ENCODE data around the gene TNFSF9.
"Not testable (repeated sequence)": the region's sequence is repeated elsewhere in the genome, so short reads cannot be mapped to it uniquely, and the experiment has no call there.

Gene TNFSF9

DNA sequence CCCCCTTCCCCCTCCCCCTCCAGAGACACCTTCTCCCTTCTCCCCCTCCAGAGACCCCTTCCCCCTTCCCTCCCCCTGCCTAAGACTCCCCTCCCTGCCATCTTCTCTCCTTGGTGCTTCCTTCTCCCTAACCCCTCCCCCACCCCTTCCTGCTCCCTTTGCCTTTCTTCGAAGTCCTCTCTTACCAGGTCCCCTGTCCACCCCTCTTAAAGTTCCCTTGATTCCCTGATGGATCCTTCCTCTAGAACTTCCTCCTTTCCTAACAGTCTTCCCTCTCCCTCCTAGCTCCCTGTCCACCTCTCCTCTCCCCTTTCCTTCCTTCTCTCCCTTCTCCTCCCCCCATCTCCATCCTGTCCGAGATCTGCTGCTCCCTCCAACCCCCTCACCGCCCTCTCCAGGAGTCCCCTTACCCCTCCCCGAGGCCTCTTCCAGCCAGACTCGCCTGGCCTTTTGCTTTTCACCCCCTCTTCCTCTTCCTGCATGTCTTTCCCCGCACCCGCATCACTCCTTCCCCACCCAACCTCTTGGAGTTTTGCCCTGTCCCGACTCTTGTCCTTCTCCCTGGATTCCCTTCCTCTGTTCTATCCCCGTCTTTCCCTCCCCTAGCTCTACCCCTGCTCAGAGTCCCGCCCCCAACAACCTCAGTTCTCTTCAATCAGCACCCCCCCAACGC, 3.1 kb downstream of the TNFSF9 start:
- no peak for DNase-seq

DNA sequence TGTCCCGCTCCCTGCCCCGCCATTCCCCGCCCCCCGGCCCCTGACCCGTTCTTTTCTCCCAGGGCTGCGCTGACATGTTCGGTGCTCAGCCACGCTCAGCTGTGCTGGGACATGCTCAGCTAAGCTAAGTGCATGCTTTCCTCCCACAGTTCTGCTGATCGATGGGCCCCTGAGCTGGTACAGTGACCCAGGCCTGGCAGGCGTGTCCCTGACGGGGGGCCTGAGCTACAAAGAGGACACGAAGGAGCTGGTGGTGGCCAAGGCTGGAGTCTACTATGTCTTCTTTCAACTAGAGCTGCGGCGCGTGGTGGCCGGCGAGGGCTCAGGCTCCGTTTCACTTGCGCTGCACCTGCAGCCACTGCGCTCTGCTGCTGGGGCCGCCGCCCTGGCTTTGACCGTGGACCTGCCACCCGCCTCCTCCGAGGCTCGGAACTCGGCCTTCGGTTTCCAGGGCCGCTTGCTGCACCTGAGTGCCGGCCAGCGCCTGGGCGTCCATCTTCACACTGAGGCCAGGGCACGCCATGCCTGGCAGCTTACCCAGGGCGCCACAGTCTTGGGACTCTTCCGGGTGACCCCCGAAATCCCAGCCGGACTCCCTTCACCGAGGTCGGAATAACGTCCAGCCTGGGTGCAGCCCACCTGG, 3.7 kb downstream of the TNFSF9 start:
- no peak for DNase-seq

DNA sequence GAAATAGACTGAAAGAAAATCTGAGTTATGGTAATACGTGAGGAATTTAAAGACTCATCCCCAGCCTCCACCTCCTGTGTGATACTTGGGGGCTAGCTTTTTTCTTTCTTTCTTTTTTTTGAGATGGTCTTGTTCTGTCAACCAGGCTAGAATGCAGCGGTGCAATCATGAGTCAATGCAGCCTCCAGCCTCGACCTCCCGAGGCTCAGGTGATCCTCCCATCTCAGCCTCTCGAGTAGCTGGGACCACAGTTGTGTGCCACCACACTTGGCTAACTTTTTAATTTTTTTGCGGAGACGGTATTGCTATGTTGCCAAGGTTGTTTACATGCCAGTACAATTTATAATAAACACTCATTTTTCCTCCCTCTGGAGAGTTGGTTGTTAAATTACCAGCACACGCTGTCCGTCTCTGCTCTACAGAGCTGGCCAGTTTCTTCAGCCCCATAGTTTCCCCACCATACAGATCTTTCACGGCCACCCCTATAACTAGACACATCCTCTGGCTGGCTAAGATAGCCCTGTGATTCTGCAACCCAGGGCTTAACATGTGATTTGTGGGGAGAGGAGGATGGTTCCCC, 4.8 kb downstream of the TNFSF9 start:
- DNase-seq = no peak

DNA sequence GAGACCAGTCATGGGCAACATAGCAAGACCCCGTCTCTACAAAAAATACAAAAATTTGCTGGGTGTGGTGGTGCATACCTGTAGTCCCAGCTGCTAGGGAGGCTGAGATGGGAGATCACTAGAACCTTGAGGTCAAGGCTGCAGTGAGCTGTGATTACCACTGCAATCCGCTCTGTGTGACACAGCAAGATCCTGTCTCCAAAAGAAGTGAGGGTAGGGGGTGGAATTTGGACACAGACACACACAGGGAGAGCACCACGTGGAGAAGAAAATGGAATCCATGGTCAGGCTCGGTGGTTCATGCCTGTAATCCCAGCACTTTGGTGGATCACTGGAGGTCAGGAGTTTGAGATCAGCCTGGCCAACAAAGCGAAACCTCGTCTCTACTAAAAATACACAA, 8.7 kb downstream of the TNFSF9 start:
- DNase-seq = no peak

DNA sequence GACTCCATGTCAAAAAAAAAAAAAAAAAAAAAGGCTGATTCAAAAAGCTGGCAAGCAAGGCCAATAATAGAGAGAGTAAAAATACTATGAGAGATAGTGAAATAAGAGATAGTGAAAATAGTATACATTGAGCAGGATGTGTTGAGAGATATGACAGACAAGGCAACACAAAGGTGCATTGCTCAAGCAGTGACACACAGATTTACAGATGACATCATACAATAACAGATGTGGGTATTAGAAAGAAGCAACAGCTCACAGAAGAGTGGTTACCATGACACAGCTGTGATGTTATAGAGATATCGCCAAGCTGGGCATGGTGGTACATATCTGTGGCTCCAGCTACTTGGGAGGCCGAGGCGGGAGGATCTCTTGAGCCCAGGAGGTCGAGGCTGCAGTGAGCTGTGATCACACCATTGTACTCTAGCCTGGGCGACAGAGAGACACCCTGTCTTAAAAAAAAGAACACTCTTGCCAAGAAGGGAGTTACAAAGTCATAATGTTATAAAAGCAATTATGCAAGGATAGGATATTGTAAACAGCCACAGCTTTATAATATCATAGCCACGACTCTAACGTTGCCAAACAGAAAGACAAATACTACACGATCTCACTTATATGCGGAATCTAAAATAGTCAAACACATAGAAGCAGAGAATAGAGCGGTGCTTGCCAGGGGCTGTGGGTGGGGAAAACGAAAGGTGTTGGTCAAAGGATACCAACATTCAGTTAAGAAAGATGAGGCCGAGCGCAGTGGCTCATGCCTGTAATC, 10.3 kb downstream of the TNFSF9 start:
- no peak for DNase-seq

DNA sequence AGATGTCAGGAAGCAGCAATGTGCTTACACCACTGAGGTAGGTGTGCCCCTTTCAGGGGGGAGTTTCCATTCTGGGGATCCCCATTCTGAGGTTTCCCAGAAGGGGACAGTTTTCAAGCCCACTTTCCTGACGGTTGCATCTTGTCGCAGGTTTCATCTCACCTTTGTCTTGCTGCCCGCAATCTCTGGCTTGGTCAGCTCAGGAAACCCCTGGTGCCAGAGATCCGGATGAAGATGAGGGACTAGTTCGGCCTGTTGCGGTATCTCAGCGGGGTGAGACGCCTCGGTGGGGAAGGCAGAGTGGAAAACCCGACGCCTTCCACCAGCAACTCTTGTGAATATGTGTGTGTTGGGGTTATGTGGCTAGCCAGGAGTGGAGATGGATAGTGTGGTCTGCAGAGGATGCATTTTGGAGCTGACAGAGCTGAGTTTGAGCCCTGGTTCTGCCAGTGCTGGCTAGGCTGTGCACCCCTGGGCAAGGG, 13.1 kb downstream of the TNFSF9 start:
- DNase-seq = no peak

DNA sequence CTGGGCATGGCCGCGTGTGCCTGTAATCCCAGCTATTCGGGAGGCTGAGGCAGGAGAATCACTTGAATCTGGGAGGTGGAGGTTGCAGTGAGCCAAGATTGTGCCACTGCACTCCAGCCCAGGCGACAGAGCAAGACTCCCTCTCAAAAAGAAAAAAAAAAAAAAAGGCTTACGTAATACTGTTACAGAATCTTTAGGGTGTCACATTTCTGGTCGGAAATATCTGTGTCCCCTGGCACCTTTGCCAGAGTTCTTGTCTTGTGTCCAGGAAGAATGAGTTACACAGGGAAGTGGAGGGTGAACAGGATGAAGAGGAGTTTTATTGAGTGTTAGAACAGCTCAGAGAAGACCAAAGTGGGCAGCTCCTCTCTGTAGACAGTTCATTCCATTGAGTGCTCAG, 19.9 kb downstream of the TNFSF9 start:
- not testable (repeated sequence) for DNase-seq

DNA sequence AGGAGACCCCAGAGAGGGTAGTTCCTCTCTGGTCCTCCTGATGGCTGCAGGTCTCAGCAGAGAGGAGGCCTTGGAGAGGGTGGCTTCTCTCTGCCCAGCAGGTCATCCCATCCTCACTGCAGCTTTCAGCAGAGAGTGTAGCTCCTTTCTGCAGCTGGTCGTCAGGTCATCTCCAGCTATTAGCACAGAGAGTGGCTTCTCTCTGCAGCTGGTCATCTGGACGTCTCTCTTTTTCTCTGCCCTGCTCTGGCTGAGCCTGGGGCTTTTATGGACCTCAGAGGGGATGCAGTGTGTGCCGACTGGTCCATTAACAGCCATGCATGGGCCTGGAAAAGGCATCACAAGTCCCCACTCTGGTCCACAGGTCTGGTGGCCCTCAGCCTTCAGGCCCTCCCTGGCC, 20.3 kb downstream of the TNFSF9 start:
- DNase-seq = no peak

DNA sequence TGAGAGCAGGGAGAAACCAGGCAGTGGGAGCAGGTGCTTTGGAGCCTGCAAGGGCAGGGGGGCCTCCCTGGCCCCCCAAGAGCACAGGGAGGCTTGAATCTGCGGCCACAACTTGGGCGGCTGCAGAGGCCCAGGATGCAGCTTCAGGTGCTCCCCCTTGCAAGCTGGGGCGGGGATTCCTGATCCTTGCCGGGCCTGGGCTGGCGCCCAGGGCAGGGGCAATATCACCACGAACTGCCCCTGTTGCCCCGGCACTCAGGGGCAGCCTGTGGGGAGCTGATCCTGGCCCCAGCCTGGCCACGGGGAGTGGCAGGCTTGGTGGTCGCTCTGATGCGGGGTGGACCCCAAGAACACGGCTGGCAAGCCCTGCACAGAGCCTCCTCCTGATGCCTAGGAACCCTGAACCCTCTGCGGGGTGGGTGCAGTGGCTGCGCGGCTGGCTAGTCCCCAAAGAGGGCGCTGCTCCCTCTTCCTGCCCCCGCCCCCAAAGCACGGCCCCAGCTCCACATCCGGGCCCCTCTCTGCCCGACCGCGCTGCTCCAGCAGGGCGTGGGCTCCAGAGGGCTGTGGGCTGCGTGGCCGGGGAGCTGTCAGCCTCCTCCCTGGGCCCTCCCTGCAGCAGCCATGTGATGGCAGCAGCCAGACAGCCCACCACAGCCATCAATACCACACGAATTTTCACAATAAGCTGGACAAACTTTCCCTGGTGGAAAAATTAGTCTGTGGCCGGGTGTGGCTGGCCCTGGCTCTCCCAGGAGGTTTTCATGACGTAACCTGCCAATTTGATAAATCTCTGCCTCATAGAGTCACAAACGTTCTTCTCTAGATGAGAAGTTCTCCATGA, 21.0 kb downstream of the TNFSF9 start:
- no peak for DNase-seq

DNA sequence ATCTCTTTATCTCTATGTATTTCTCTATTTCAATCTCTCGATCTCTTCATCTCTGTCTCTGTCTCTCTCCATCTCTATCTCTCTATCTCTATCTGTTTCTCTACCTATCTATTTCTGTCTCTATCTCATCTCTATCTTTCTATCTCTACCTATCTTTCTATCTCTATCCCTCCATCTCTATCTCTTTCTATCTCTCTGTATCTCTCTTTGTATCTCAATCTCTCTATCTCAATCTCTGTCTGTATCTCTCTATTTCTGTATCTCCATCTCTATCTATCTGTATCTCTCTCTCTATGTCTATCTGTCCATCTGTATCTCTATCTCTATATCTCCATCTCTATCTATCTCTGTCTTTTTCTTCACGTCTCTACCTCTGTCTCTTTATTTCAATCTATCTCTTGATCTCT, 25.2 kb downstream of the TNFSF9 start:
- no peak for DNase-seq

DNA sequence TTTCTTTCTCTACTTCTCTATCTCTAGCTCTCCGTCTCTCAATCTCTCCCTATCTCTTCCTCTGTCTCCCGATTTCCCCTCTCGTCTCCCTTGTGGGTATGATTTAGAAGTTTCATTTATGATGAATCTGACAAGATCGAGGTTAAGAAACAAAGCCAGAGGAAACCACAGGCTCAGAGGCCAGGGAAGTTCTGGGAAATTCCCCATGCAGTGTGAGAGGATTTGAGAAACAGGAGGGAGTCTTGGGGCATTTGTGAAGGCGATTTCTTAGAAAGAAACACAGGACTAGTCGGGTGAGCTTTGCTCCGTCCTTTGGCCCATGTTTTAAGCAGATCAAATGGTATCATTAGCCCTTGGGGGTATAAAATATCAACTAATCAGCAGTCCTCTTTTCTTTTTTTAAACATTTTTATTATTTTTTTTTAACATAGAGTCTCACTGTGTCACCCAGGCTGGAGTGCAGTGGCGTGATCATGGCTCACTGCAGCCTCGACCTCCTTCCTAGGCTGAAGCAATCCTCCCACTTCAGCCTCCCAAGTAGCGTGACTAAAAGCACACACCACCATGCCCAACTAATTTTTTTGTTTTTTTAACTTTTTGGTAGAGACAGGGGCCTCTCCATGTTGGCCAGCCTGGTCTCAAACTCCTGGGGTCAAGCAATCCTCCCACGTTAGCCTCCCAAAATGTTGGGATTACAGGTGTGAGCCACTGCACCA, 25.8 kb downstream of the TNFSF9 start:
- no peak for DNase-seq

DNA sequence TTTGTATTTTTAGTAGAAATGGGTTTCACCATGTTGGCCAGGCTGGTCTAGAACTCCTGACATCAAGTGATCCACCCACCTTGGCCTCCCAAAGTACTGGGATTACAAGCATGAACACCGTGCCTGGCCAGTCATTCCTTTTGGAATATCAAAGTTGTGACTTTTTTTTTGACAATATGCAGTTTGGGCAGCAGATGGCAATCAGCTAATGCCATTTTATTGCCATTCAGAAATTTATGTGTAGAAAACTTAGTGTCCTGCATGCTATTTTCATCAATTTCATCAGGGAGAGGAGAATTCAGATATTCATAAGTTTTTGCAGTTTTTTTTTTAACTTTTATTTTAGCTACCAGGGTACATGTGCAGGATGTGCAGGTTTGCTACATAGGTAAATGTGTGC, 31.6 kb downstream of the TNFSF9 start:
- not testable (repeated sequence) for DNase-seq

DNA sequence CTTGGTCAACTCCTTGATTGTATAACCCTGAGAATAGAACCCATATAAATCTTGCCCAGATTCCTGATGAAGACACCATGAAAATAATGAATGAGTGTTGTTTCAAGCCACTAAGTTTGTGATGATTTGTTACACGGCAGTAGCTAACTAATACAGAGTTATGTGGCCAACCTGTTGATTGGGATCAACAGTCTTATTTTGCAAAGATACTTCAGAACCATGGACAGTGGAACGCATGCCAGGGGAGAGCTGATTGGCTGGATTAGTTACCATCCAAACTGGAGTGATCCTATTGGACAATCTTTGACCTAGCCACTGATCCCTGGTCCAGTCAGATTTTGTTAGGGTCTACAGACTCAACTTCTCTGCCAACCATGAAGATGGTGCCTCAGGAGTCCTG, 33.6 kb downstream of the TNFSF9 start:
- no peak for DNase-seq

DNA sequence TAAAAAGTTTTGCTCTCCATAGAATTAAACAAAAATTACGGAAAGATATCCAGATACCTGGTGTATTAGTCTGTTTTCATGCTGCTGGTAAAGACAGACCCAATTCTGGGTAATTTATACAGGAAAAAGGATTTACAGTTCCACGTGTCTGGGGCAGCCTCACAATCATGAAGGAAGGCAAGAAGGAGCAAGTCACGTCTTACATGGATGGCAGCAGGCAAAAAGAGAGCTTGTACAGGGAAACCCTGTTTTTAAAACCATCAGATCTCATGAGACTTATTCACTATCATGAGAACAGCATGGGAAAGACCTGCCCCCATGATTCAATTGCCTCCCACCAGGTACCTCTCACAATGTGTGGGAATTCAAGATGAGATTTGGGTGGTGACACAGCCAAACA, 35.9 kb downstream of the TNFSF9 start:
- DNase-seq = not testable (repeated sequence)

DNA sequence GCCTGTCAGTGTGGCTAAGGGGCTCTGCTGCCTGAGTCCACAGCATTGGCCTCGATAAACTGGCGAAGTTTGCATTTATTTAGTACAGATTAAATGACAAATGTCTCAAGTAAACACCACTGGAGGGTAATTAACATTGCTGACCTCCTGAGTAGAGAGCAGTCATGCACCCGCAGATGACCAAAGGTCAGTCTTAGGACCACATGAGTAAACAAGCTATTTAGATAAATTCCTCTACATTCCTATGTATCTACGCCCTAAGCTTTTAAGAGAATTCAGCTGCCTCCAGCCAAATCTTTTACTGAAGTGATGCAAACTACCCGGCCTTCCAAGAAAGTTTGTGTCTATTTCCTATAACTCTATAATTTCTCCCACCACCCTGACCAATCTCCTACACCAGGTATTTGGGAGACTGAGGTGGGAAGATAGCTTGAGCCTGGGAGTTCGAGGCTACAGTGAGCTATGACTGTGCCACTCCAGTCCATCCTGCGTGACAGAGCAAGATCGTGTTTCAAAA, 37.2 kb downstream of the TNFSF9 start:
- no peak for DNase-seq

DNA sequence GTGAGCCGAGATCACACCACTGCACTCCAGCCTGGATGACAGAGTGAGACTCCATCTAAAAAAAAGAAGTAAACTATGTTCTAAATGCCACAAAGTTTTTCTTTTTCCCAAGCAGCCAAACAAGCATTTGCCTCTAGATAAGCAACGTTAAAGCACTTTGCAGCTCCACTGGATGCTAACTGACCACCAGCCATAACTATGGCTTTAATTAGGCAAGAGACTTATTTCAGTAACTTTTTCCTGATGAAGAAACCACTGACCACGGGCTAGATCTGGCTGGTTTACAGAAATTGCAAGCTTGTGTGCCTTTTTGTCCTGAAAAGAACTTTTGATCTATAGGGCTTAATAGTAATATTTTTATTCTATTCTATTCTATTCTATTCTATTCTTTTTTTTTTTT, 38.0 kb downstream of the TNFSF9 start:
- no peak for DNase-seq

DNA sequence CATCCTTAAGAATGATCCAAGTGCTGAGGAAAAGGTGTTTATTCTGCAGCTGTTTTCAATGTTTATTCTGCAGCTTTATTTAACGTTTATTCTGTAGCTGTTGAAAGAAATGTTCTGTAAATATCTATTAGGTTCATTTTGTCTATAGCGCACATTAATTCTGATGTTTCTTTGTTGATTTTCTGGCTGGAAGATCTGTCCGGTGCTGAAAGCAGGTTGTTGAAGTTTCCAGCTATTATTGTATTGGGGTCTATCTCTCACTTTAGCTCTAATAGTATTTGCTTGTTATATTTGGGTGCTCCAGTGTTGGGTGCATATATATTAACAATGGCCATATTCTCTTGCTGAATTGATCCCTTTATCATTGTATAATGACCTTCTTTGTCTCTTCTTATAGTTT, 39.9 kb downstream of the TNFSF9 start:
- DNase-seq = no peak

DNA sequence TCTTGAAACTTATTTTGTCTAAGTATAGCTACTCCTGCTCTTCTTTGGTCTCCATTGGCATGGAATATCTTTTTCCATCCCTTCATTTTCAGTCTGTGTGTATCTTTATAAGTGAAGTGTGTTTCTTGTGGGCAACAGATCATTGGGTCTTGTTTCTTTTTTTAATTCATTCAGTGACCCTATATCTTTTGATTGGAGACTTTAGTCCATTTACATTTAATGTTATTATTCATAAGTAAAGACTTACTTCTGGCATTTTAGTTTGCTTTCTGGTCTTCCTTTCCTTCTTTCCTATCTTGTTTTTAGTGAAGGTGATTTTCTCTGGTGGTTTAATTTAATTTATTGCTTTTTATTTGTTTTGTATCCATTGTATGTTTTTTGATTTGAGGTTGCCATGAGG, 40.3 kb downstream of the TNFSF9 start:
- DNase-seq = no peak

DNA sequence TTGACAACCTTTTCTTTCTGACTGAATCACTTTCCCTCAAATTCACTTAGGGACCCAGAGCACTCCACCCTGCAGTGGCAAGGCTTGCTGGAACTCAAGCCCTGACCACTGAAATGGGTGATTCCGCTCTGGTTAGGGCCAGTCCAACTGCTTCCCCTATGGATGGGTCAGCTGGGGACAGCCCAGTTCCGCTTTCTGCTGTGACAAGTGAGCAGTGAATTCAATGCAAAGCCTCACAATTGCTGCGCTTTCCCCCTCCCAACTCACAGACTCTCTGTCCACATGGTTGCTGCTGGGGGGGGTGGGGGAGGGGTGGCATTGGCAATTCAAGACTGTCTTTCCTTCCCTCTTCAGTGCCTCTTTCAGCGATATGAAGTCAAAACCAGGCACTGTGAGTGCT, 41.4 kb downstream of the TNFSF9 start:
- no peak for DNase-seq

DNA sequence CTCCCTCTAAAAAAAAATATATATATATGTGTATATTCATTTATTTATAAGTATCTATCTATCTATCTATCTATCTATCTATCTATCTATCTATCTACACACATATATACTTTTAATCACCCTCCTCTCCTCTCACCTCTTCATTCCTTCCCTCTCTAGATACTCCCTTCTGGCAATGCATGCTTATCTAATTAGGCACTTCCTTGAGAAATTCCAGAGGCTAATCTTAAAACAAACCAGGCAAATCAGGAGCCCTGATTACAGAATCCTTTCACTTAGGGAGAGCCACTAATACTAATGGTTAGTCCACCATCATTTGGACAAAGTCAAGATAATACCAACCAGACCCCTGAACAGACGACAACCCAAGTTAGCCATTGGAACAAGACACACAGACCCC, 42.5 kb downstream of the TNFSF9 start:
- no peak for DNase-seq

DNA sequence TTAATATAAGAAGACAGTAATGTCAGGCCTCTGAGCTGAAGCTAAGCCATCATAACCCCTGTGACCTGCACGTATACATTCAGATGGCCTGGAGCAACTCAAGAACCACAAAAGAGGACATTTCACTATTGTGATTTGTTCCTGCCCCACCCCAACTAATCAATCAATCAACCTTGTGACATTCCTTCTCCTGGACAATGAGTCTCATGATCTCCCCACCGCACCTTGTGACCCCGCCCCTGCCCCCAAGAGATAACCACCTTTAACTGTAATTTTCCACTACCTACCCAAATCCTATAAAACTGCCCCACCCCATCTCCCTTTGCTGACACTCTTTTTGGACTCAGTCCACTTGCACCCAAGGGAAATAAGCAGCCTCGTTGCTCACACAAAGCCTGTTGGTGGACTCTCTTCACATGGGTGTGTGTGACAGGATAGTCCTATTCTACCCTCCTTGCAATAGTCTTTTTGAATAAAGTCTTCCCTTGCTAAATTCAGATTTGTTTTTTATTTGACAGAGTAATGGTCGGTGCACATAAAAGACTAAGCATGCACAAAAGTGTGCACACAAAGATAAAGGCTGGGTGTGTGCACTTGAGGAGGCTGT, 46.1 kb downstream of the TNFSF9 start:
- DNase-seq = no peak
